WTC11 (cell line): ENCODE measurements around the gene MED27. TPM values are rescaled to one million over a fixed set of nuclear protein-coding genes. Genes with fewer than 3 reads are reported as not detected.
"Not testable (repeated sequence)": the region's sequence is repeated elsewhere in the genome, so short reads cannot be mapped to it uniquely, and the experiment has no call there.

Experiments
- ATAC-seq: fragments of 200-7000 bp; cut with Tn5 transposase; 2 replicates; pipeline ENCODE4 v1.10.0; 2021; ENCODE audit warnings: mild to moderate bottlenecking, moderate library complexity
- CTCF ChIA-PET: fragments of 300-600 bp; sonication (Branson Sonifier 250); formaldehyde crosslinking; loops from one replicate; lab custom pipeline; 2021; ENCODE audit warnings: antibody characterized with exemption; lab: Charles Lee
- POLR2A ChIA-PET: fragments of 350-600 bp; sonication (Branson Sonifier 250); formaldehyde crosslinking; loops from one replicate; lab custom pipeline; 2021; ENCODE audit warnings: antibody characterized with exemption; lab: Charles Lee
- DNase-seq: peaks from one replicate; pipeline ENCODE4 v3.0.0; 2021; ENCODE audit warnings: low spot score
- H3K27ac Mint-ChIP-seq: 2 replicates; pipeline ENCODE4 v1.8.0; 2021; ENCODE audit warnings: mixed read lengths
- H3K27me3 Mint-ChIP-seq: 2 replicates; pipeline ENCODE4 v1.8.0; 2021; ENCODE audit warnings: low read depth, mild to moderate bottlenecking, moderate library complexity, mixed read lengths
- H3K36me3 Mint-ChIP-seq: 2 replicates; pipeline ENCODE4 v1.8.0; 2021; ENCODE audit warnings: mixed read lengths
- H3K4me1 Mint-ChIP-seq: 2 replicates; pipeline ENCODE4 v1.8.0; 2022; ENCODE audit warnings: mixed read lengths
- H3K4me3 Mint-ChIP-seq: 2 replicates; pipeline ENCODE4 v1.8.0; 2021; ENCODE audit warnings: mild to moderate bottlenecking, moderate library complexity, mixed read lengths
- H3K9me3 Mint-ChIP-seq: 2 replicates; pipeline ENCODE4 v1.8.0; 2021; ENCODE audit warnings: mixed read lengths
- AR ChIP-seq: fragments of 250-450 bp; sonication (Bioruptor Pico); IDR thresholded peaks from 2 replicates; pipeline ENCODE4 v1.9.0; 2021; ENCODE audit warnings: mild to moderate bottlenecking
- CDX4 ChIP-seq: fragments of 250-450 bp; sonication (Bioruptor Pico); IDR thresholded peaks from 2 replicates; pipeline ENCODE4 v1.9.0; 2021; ENCODE audit warnings: moderate library complexity, mild to moderate bottlenecking, inconsistent platforms, borderline replicate concordance
- ELF4 ChIP-seq: sonication (generic); formaldehyde crosslinking; IDR thresholded peaks from 2 replicates; pipeline ENCODE4 v1.8.1; 2022; ENCODE audit warnings: low read depth, mild to moderate bottlenecking, moderate library complexity, missing genetic modification reagents
- GABPB1 ChIP-seq: sonication (generic); formaldehyde crosslinking; IDR thresholded peaks from 2 replicates; pipeline ENCODE4 v1.8.1; 2023; ENCODE audit warnings: mild to moderate bottlenecking, missing genetic modification reagents
- HMGA2 ChIP-seq: fragments of 250-450 bp; sonication (Bioruptor Pico); IDR thresholded peaks from 2 replicates; pipeline ENCODE4 v1.4.0; 2021; ENCODE audit warnings: mild to moderate bottlenecking, moderate library complexity
- HMGXB4 ChIP-seq: sonication (generic); formaldehyde crosslinking; IDR thresholded peaks from 2 replicates; pipeline ENCODE4 v1.8.1; 2023; ENCODE audit warnings: mild to moderate bottlenecking, moderate library complexity, missing genetic modification reagents
- JAZF1 ChIP-seq: fragments of 250-450 bp; sonication (Bioruptor Pico); IDR thresholded peaks from 2 replicates; pipeline ENCODE4 v1.9.0; 2021; ENCODE audit warnings: moderate library complexity, mild to moderate bottlenecking, inconsistent platforms
- MLX ChIP-seq: sonication (generic); formaldehyde crosslinking; IDR thresholded peaks from 2 replicates; pipeline ENCODE4 v1.8.1; 2023; ENCODE audit warnings: mild to moderate bottlenecking, missing genetic modification reagents, moderate library complexity
- MYBL2 ChIP-seq: sonication (generic); formaldehyde crosslinking; IDR thresholded peaks from 2 replicates; pipeline ENCODE4 v1.8.1; 2023; ENCODE audit warnings: mild to moderate bottlenecking, moderate library complexity, missing genetic modification reagents
- TCF7 ChIP-seq: sonication (generic); formaldehyde crosslinking; IDR thresholded peaks from 2 replicates; pipeline ENCODE4 v1.8.0; 2022; ENCODE audit warnings: mild to moderate bottlenecking, low read depth, missing genetic modification reagents, moderate library complexity
- ZBTB21 ChIP-seq: sonication (generic); formaldehyde crosslinking; IDR thresholded peaks from 2 replicates; pipeline ENCODE4 v1.8.1; 2023; ENCODE audit warnings: mild to moderate bottlenecking, missing genetic modification reagents, borderline replicate concordance
- ZNF416 ChIP-seq: fragments of 250-450 bp; sonication (Bioruptor Pico); IDR thresholded peaks from 2 replicates; pipeline ENCODE4 v1.9.0; 2021; ENCODE audit warnings: mild to moderate bottlenecking, inconsistent platforms
- total RNA-seq: library from RNA; stranded (reverse); gene quantifications from 3 replicates; pipeline ENCODE4 v1.2.3, GENCODE V29; 2021
- TF ChIP-seq, protein P1 (sequence below): sonication (generic); formaldehyde crosslinking; IDR thresholded peaks from 2 replicates; pipeline ENCODE4 v1.8.1; 2022; ENCODE audit warnings: mild to moderate bottlenecking, moderate library complexity, missing genetic modification reagents
- TF ChIP-seq, protein P2 (sequence below): sonication (generic); formaldehyde crosslinking; IDR thresholded peaks from 2 replicates; pipeline ENCODE4 v1.8.0; 2022; ENCODE audit warnings: mild to moderate bottlenecking, missing genetic modification reagents
- TF ChIP-seq, protein P3 (sequence below): sonication (generic); formaldehyde crosslinking; IDR thresholded peaks from 2 replicates; pipeline ENCODE4 v1.8.1; 2023; ENCODE audit warnings: mild to moderate bottlenecking, missing genetic modification reagents, borderline replicate concordance
- TF ChIP-seq, protein P4 (sequence below): sonication (generic); formaldehyde crosslinking; IDR thresholded peaks from 2 replicates; pipeline ENCODE4 v1.8.0; 2022; ENCODE audit warnings: mild to moderate bottlenecking, missing genetic modification reagents

MED27 gene
- total RNA-seq, 1 experiment from 2014 or later: 27.9 TPM

- CTCF ChIA-PET: interaction anchor here (1.0 kb wide), 1 partner anchor 109 kb away, joined by 3 read pairs; no protein-coding TSS in a partner anchor
- ATAC-seq: no peak
- DNase-seq: no peak
- H3K36me3 Mint-ChIP-seq: peaks cover 22% of the 10 kb centered on the region
- peaks cover 19% of the 10 kb centered on the region for H3K4me1 Mint-ChIP-seq
- TF ChIP-seq, protein P1, sequence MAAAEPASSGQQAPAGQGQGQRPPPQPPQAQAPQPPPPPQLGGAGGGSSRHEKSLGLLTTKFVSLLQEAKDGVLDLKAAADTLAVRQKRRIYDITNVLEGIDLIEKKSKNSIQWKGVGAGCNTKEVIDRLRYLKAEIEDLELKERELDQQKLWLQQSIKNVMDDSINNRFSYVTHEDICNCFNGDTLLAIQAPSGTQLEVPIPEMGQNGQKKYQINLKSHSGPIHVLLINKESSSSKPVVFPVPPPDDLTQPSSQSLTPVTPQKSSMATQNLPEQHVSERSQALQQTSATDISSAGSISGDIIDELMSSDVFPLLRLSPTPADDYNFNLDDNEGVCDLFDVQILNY: no peak
- no peak for TF ChIP-seq TCF7
- TF ChIP-seq JAZF1 (CRISPR knock-in tag): no peak
- TF ChIP-seq AR: no peak
- TF ChIP-seq ZNF416 (CRISPR knock-in tag): no peak
- no peak for TF ChIP-seq MLX (CRISPR knock-in tag)
- no peak for TF ChIP-seq ZBTB21
- POLR2A ChIA-PET: no interaction called here
- no peak overlapping the region for H3K4me3 Mint-ChIP-seq
- no peak overlapping the region for H3K27ac Mint-ChIP-seq
- no peaks in the 10 kb centered on the region for H3K27me3 Mint-ChIP-seq
- H3K9me3 Mint-ChIP-seq: peaks cover 15% of the 10 kb centered on the region
These were observed 20.3 kb downstream of the MED27 start for GRCh38 chr9:132059361-132059760.

- ATAC-seq, H3K27me3 Mint-ChIP-seq, CTCF ChIA-PET, H3K27ac Mint-ChIP-seq, H3K4me3 Mint-ChIP-seq, DNase-seq, POLR2A ChIA-PET: not testable (repeated sequence)
- H3K4me1 Mint-ChIP-seq: peaks cover 28% of the 10 kb centered on the region
- peaks cover 22% of the 10 kb centered on the region for H3K36me3 Mint-ChIP-seq
- peaks cover 15% of the 10 kb centered on the region for H3K9me3 Mint-ChIP-seq
These were observed 21.4 kb downstream of the MED27 start for GRCh38 chr9:132058226-132058625.

DNA sequence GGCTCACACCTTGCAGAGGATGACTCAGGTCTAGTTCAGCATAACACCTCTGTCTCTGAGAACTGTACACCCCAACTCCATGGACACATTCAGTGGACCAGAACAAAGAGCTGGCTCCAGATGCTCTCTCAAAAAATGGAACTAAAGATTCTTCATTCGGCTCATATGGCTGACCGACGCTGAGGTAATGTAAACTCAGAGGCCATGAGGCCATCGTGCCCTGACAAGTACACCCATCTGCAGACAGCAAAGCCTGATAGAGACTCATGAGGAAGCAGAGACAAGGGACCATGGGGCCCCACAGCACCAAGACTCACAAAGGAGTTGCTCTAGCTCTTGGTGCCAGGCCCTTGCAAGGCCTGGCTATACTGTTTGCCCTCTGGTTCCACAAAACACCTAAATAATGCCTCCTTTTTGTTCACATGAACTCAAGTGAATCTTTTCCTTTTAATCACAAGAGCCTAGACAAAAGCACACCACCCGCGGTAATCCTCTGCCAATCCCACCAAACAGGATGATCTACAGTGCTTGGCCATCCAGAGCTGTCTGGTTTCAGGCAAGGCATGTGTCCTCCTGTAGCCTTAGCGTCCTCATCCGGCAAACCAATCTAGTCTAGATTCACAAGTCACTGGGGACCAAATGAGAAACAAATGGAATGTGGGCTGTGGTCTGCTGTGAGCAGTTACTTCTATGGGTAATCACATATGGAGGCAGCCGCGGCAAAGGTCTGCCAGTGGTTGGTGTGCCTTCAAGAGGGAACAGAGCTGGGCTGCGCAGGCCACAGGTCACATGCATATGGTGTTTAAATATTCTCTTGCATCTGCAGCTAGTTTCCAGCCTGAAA, 22.7 kb downstream of the MED27 start:
- no peak for ATAC-seq
- CTCF ChIA-PET: interaction anchor here (1.2 kb wide), 1 partner anchor 179 kb away, joined by 3 read pairs; no protein-coding TSS in a partner anchor
- TF ChIP-seq, protein P2, sequence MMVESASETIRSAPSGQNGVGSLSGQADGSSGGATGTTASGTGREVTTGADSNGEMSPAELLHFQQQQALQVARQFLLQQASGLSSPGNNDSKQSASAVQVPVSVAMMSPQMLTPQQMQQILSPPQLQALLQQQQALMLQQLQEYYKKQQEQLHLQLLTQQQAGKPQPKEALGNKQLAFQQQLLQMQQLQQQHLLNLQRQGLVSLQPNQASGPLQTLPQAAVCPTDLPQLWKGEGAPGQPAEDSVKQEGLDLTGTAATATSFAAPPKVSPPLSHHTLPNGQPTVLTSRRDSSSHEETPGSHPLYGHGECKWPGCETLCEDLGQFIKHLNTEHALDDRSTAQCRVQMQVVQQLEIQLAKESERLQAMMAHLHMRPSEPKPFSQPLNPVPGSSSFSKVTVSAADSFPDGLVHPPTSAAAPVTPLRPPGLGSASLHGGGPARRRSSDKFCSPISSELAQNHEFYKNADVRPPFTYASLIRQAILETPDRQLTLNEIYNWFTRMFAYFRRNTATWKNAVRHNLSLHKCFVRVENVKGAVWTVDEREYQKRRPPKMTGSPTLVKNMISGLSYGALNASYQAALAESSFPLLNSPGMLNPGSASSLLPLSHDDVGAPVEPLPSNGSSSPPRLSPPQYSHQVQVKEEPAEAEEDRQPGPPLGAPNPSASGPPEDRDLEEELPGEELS (CRISPR knock-in tag): no peak
- TF ChIP-seq HMGXB4 (CRISPR knock-in tag): no peak
- TF ChIP-seq CDX4: no peak
- TF ChIP-seq, protein P3, sequence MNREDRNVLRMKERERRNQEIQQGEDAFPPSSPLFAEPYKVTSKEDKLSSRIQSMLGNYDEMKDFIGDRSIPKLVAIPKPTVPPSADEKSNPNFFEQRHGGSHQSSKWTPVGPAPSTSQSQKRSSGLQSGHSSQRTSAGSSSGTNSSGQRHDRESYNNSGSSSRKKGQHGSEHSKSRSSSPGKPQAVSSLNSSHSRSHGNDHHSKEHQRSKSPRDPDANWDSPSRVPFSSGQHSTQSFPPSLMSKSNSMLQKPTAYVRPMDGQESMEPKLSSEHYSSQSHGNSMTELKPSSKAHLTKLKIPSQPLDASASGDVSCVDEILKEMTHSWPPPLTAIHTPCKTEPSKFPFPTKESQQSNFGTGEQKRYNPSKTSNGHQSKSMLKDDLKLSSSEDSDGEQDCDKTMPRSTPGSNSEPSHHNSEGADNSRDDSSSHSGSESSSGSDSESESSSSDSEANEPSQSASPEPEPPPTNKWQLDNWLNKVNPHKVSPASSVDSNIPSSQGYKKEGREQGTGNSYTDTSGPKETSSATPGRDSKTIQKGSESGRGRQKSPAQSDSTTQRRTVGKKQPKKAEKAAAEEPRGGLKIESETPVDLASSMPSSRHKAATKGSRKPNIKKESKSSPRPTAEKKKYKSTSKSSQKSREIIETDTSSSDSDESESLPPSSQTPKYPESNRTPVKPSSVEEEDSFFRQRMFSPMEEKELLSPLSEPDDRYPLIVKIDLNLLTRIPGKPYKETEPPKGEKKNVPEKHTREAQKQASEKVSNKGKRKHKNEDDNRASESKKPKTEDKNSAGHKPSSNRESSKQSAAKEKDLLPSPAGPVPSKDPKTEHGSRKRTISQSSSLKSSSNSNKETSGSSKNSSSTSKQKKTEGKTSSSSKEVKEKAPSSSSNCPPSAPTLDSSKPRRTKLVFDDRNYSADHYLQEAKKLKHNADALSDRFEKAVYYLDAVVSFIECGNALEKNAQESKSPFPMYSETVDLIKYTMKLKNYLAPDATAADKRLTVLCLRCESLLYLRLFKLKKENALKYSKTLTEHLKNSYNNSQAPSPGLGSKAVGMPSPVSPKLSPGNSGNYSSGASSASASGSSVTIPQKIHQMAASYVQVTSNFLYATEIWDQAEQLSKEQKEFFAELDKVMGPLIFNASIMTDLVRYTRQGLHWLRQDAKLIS: no peak
- no peak for TF ChIP-seq MYBL2 (CRISPR knock-in tag)
- TF ChIP-seq, protein P4, sequence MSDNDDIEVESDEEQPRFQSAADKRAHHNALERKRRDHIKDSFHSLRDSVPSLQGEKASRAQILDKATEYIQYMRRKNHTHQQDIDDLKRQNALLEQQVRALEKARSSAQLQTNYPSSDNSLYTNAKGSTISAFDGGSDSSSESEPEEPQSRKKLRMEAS: no peak
- TF ChIP-seq HMGA2 (CRISPR knock-in tag): no peak
- TF ChIP-seq GABPB1 (CRISPR knock-in tag): no peak
- no peak for TF ChIP-seq ELF4 (CRISPR knock-in tag)

More for the DNA sequence above, 22.7 kb downstream of the MED27 start:
- no peak overlapping the region for H3K4me3 Mint-ChIP-seq
- peaks cover 22% of the 10 kb centered on the region for H3K36me3 Mint-ChIP-seq
- no peaks in the 10 kb centered on the region for H3K27me3 Mint-ChIP-seq
- POLR2A ChIA-PET: interaction anchor here (0.5 kb wide), 1 partner anchor 54 kb away, joined by 3 read pairs; no protein-coding TSS in a partner anchor
- peaks cover 15% of the 10 kb centered on the region for H3K9me3 Mint-ChIP-seq
- H3K27ac Mint-ChIP-seq: no peak overlapping the region
- no peak for DNase-seq
- H3K4me1 Mint-ChIP-seq: peaks cover 26% of the 10 kb centered on the region
